ENCODE measurements around the gene FIGN.

DNA sequence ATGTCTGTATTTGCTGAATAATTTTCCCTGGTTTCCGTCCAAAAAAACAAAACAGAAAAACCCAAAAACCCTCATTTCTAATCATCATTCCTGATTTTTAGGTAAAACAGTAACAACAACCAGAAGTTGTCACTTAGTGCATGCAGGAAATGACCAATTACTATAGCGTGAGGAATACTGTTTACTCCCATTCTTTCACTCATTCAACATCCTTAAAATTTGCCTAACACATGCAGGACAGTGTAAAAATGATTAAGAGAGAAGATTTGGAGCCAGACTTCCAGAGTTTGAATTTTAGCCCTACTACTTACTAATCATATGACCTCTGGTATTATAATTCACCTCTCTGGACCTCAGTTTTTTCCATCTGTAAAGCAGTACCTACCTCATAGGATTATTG lies 83.1 kb downstream of the FIGN start:
- no peak for TF ChIP-seq POLR2A (IDR thresholded peaks at IDR 0.05; ENCODE audit: low read depth, low read length)
- TF ChIP-seq POLR2AphosphoS5 (IDR thresholded peaks at IDR 0.05; ENCODE audit: low read depth, low read length), result no peak
- no peak for TF ChIP-seq TAF1 (IDR thresholded peaks at IDR 0.05; ENCODE audit: borderline replicate concordance, low read depth, low read length)

Data from GM12892 (cell line).